ENCODE results near the gene KPNA1.

KPNA1 gene

DNA sequence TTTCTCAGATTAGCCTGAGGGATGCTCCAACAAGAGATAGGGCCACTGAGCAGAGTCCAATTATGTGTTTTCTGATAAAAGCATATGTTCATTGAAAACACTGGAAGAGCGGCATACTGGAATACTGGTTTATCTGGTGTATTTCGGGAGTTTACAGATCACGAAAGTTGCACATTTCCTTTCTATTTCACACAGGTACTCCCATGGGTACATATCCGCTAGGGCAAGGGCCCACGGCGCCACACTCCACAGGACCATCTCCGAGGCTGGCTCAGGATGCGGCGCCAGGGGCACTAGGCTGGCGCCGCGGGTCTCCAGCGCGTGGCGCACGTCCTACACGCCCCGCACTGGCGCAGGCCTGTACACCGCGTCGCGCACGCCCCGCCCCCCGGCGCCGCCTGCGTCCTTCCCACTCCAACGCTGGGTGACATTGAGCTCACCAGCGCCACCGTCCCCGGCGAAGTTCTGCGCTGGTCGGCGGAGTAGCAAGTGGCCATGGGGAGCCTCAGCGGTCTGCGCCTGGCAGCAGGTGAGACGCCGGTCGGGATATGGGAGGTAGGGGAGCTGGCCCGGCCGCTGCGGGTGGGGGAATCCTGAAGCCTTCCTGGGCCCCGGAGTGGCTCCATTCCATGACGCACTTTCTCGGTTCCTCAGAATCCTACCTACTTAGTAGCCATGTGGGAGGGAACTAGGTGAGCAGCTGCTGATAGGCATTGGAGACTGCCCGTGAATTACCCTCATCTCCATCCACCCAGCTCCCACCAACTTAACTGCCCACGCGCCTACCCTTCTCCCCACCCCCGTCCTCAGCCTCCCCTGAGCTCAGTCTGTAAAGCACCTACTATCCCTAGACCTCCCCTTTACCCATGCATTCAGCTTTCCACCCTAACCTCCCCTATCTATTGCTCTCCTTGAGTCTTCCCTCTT lies 130.7 kb downstream of the KPNA1 start, which contains the start of gene FAM162A:
Gene FAM162A, plus strand, starts transcription at position 412 of the 927 bp plus-strand sequence. Its CDS starts 84 bp downstream, at position 496.
- DNase-seq (ENCODE audit: low read depth in 2 of 2) = peak; percentile 89 to 92

- peak; percentile 76 to 83 for DNase-seq (ENCODE audit: low read depth in 2 of 2)
Observed at GRCh38 chr3:122382888-122383666, 131.7 kb downstream of the KPNA1 start, which contains the start of gene MIX23. Gene MIX23 (minus strand): TSS chr3:122383231. CDS start chr3:122383224, 7 bp downstream.

DNA sequence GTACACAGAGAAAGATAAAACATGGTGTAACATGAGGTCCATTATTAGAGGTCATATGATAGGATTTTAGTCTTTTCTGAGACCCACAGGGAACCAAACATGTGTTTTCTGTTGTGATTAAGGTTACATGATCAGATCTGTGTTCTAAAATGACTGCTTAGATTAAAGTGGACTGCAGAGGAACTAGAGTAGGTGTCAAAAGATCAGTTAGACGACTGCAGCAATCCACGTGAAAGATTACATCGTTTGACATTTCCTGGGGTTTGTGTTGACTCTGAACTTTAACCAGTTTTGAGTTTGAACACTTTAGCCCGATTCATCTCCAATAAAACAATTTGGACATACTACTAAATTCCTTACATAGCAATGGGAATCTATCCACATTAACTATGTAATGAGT lies 136.8 kb downstream of the KPNA1 start:
- no peak for DNase-seq (ENCODE audit: low read depth in 2 of 2)

- DNase-seq (ENCODE audit: low read depth in 2 of 2) = no peak
Observed at GRCh38 chr3:122374034-122374433, 140.7 kb downstream of the KPNA1 start.
